Effector CD4-positive, alpha-beta T cell (primary cell): ENCODE data around the gene PROSER3.

Experiments used
- DNase-seq: peaks from one replicate; pipeline ENCODE4 v3.0.0-alpha.2; 2020
- total RNA-seq: gene quantifications from one replicate; lab custom pipeline; 2026; lab: John Stamatoyannopoulos, UW

Gene PROSER3
- total RNA-seq = 28.7 reads per million, percentile 55 among the genes with 10 or more reads in this experiment

DNA sequence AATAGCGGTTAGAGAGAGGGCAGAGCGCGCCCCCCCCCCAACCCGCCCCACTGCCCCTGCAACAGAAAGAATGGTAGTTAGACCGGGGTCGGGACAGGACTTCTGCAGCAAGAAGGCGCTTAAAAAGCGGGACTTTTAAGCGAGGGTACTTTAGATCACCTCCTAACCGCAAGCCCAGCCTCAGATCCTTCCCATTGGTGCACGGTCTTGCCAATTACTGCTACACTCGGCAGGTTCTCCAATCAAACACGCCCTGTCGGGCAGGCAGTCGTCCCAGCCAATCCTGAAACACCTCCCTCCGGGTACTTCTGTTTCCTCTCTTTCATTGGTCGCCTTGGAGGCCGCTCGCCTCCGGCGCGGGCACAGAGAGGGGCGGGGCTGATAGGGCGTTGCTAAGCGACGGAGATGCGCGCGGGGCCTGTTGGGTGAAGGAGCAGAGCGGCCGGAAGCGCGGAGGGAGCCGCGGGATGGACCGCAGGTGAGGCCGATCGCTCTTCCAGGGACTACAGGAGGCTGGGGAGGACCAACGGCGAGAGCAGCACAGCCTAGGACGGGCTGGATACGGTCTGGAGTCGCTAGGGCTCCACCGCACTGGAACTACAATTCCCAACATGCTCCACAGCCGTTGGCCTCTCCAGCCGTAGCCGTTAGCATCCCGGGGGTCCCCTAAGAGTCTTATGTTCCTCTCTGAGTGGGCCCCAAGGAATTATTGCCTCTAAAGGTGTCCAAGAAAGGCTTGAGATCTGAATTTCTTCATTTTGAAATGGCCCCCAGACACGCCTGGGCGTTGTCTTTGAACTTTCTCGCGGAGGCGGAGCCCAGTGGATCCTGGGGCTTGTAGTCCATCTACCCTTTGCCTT lies at the start of gene PROSER3:
TSS of gene PROSER3 (plus strand) at position 428 of the 860 bp plus-strand sequence. CDS start at position 468, 40 bp downstream.
- DNase-seq = peak; percentile 97

- no peak for DNase-seq
These were observed 49.6 kb upstream of the PROSER3 start for GRCh38 chr19:35708391-35708790.

GRCh38 chr19:35710784-35711723 lies 46.9 kb upstream of the PROSER3 start:
- DNase-seq = no peak

DNA sequence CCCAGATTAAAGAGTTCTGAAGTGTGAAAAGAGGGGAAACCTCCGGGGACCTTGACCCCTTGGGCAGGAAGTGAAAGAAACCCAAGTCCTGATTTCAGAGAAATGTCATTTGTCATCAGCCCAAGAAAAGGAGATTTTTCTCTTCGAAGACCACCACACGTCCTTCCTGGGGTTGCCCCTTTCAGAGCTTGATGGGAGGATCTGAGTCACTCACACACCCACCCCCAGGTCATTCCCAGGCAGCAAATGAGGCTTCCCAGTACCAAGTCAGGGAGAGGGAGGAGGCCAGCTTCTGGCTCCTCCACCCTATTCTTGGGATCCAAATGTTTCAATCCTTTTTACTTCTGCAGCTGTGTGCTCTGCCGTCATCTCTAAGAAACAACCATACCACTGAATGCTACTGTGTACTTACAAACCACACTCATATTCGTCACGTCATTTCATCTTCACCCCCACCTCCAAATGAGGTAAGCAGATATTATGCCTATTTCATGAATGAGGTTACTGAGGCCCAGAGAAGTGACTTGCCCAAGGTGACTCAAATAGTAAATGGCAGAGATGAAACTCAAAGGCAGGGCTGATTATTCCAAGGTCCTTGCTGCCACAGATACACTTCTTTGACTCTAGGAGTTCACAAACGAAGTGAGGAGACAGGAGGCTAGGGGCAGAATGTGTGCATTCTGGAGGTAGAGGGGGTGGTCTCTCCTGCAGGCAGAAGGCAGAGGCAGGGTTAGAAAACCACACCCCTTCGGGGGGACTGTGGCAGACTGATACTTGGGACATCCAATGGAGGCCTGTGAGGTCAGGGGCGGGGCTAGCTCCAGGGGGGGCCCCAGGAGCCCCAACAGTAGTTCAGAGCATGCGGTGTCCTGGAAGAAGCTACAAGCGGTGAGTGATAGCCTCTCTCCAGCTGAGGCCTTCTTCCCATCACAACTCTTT lies 45.1 kb upstream of the PROSER3 start:
- peak; percentile 29 for DNase-seq

DNA sequence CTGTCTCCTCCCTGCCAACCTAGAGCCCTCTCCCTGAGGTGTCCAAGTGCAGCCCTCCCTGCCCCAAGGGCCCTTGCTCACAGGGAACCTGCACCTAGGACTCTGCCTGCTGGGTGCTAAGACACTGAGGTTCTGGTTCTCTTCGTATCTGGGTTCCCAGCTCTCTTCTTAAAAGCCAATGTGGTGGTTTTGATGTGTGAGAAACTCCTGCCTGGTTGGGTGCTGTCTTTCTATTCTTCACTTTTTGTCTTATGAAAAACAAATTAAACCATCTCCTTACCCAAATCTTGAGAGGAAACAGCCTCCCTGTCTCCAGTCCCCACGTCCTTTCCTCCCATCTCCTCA lies 44.5 kb upstream of the PROSER3 start:
- DNase-seq = no peak

- DNase-seq = no peak
These were observed 44.0 kb upstream of the PROSER3 start for GRCh38 chr19:35713904-35714495.

DNA sequence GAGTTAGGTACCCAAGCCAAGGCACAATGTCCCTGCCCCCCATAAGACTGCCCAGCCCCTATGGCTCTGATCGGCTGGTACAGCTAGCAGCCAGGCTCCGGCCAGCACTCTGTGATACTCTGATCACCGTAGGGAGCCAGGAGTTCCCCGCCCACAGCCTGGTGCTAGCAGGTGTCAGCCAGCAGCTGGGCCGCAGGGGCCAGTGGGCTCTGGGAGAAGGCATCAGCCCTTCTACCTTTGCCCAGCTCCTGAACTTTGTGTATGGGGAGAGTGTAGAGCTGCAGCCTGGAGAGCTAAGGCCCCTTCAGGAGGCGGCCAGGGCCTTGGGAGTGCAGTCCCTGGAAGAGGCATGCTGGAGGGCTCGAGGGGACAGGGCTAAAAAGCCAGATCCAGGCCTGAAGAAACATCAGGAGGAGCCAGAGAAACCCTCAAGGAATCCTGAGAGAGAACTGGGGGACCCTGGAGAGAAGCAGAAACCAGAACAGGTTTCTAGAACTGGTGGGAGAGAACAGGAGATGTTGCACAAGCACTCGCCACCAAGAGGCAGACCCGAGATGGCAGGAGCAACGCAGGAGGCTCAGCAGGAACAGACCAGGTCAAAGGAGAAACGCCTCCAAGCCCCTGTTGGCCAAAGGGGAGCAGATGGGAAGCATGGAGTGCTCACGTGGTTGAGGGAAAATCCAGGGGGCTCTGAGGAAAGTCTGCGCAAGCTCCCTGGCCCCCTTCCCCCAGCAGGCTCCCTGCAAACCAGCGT lies 43.2 kb upstream of the PROSER3 start:
- DNase-seq = no peak

DNA sequence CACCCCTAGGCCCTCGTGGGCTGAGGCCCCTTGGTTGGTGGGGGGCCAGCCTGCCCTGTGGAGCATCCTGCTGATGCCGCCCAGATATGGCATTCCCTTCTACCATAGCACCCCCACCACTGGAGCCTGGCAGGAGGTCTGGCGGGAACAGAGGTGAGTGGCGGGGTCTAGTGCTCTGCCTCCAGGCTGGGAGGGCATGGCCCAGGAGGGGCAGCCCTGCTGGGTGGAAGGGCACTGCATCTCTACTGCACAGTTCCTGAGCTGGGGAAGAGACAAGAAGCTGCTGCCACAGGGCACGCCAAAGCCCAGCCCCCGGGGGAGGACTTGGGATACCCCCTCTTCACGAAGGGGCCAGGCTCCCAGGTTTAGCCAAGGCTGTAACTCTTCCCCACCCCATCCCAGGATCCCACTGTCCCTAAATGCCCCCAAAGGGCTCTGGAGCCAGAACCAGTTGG lies 42.6 kb upstream of the PROSER3 start:
- no peak for DNase-seq

- DNase-seq = no peak
These were observed 41.8 kb upstream of the PROSER3 start for GRCh38 chr19:35715981-35716800.

DNA sequence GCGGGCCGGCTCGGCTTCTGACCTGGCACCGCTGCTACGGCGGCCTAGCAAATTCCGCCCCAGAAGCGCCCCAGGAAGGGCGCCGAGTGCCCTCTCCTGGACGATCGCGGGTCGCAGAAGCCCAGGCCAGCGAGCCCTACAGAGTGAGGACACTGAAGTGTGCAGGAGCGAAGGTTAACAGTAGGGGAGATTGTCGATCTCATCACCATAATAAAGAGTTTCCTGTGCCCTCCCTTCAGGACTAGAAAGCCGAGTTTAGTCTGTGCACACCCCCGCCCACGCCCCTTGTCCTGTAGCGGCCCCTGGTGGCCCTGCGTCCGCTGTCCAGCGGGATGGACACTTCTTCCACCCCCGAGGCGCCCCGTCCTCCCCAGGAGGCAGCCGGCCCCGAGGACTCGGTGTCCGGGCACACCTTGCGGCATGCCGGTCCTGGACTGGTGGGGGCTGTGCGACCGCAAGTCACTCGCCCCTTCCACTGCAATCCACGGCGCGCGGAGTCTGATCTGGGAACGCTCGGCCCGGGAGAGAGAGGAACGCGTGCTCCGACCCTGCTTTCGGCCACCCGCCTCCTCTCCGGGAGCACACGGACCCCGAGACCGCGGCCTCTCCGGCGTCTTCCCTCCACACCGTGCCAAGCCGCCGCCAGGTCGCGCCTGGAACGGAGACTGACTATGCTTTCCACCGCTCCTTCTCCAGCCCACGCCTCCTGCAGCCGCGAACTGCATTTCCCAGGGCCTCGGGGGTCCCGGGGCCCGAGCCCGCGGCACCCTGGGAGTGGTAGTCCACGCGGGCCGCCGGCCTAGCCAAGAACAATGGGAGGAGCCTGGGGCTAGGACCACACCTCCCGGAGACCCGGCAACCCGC lies 40.9 kb upstream of the PROSER3 start:
- peak; percentile 95 for DNase-seq

GRCh38 chr19:35717665-35718344 lies 40.2 kb upstream of the PROSER3 start, which contains the start of gene KMT2B:
Gene KMT2B (plus strand): TSS chr19:35718003. CDS start chr19:35718019, 16 bp downstream.
- DNase-seq = no peak

GRCh38 chr19:35718345-35719041 lies 39.5 kb upstream of the PROSER3 start:
- DNase-seq = peak; percentile 27

DNA sequence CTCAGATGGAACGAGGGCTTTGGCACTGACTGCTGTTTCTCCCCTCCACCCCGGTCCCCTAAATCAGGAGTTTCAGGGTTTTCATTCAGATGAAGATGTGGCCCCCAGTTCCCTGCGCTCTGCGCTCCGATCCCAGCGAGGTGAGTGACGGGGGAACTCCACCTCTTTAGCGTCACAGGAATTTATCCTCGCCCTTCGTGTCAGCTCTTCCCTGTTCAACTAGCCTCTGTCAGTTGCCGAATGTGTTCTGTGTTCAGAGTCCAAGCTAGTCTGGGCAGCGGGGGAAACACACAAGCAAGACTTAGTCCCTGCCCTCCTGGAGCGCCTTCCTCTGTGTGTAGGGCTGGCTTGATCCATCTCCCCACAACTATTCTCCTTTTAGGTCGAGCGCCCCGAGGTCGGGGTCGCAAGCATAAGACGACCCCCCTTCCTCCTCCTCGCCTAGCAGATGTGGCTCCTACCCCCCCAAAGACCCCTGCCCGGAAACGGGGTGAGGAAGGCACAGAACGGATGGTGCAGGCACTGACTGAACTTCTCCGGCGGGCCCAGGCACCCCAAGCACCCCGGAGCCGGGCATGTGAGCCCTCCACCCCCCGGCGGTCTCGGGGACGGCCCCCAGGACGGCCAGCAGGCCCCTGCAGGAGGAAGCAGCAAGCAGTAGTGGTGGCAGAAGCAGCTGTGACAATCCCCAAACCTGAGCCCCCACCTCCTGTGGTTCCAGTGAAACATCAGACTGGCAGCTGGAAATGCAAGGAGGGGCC lies 38.4 kb upstream of the PROSER3 start:
- no peak for DNase-seq

GRCh38 chr19:35720163-35720524 lies 37.8 kb upstream of the PROSER3 start:
- DNase-seq = no peak

GRCh38 chr19:35720648-35721047 lies 37.3 kb upstream of the PROSER3 start:
- no peak for DNase-seq

DNA sequence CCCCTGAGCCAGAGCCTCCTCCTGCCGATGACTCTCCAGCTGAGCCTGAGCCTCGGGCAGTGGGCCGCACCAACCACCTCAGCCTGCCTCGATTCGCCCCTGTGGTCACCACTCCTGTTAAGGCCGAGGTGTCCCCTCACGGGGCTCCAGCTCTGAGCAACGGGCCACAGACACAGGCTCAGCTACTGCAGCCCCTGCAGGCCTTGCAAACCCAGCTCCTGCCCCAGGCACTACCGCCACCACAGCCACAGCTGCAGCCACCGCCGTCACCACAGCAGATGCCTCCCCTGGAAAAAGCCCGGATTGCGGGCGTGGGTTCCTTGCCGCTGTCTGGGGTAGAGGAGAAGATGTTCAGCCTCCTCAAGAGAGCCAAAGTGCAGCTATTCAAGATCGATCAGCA lies 36.6 kb upstream of the PROSER3 start:
- no peak for DNase-seq

DNA sequence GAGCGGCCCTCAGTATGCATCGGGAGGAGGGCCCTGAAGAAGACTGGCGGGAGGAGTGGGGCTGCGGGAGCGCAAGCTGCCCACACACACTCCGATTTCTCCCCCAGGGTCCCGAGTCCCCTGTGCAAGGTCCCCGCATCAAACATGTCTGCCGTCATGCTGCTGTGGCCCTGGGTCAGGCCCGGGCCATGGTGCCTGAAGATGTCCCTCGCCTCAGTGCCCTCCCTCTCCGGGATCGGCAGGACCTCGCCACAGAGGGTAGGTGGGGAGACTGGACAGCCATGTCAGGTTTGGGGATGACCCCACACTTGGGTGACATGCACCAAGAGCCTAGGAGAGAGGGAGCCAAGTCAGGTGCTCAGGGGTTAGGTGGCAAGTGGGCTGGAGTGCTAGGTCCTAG lies 35.5 kb upstream of the PROSER3 start:
- DNase-seq = no peak
